Subcutaneous adipose tissue (tissue), 4 donors: ENCODE measurements around the gene TLN1. TPM values are rescaled to one million over a fixed set of nuclear protein-coding genes. Genes with fewer than 3 reads are reported as not detected.

Experiments
- CTCF ChIP-seq: fragments of 450-650 bp; IDR thresholded peaks from one replicate; pipeline ENCODE4 v1.5.1; 2016; ENCODE audit warnings: low read depth, mild to moderate bottlenecking, control low read depth, antibody characterized with exemption, moderate library complexity
- total RNA-seq, 4 donors: library from RNA; depleted of rRNA; stranded (reverse); fragments of >200 nt; gene quantifications; one replicate each; pipeline ENCODE4 v1.1.0, GENCODE V29; 2016

TLN1 gene
- total RNA-seq, 4 donors from 2014 or later = 247 to 590 (median 461) TPM

- TF ChIP-seq CTCF = no peak
Measured at GRCh38 chr9:35688558-35689541, 43.1 kb downstream of the TLN1 start.

- TF ChIP-seq CTCF = no peak
Measured at GRCh38 chr9:35687972-35688557, 43.9 kb downstream of the TLN1 start.

GRCh38 chr9:35687306-35687705, 44.7 kb downstream of the TLN1 start:
- TF ChIP-seq CTCF = no peak

GRCh38 chr9:35686222-35687203, 45.5 kb downstream of the TLN1 start:
- no peak for TF ChIP-seq CTCF

GRCh38 chr9:35685506-35685905, 46.5 kb downstream of the TLN1 start:
- no peak for TF ChIP-seq CTCF

- no peak for TF ChIP-seq CTCF
Measured at GRCh38 chr9:35684921-35685320, 47.1 kb downstream of the TLN1 start.

- no peak for TF ChIP-seq CTCF
Measured at GRCh38 chr9:35683323-35683722, 48.7 kb downstream of the TLN1 start.
